ENCODE data around the gene ZNF716.

DNA sequence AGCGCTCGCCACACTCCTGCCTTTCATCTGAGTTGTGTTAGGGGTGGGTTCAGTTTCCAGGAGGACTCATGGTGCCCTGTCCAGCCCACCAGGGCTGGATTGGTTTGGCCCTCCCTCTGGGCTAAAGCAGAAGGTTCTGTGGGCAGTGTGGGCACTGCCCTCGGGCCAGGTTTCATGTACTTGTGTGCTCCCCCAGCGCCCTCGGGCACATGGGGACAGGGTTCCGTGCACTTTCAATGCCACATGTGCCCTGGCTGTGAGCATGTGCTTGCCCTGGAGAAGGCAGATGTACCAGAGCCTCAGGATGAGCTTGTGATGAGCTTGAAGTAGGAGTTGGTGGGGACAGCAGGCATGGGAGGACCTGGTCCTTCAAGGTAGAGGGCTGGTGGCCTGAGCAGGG is 35.6 kb upstream of the ZNF716 start:
- TF ChIP-seq, protein P1, sequence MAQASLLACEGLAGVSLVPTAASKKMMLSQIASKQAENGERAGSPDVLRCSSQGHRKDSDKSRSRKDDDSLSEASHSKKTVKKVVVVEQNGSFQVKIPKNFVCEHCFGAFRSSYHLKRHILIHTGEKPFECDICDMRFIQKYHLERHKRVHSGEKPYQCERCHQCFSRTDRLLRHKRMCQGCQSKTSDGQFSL (CRISPR knock-in tag; IDR thresholded peaks at IDR 0.05) = no peak
- TF ChIP-seq ARID2 (CRISPR knock-in tag; IDR thresholded peaks at IDR 0.05; ENCODE audit: borderline replicate concordance) (no peak), FOSL1 (CRISPR knock-in tag; IDR thresholded peaks at IDR 0.05; ENCODE audit: borderline replicate concordance) (no peak), EZH2 (conservative IDR thresholded peaks at IDR 0.05; ENCODE audit: low read depth, low read length) (no peak), ZNF629 (CRISPR knock-in tag; conservative IDR thresholded peaks at IDR 0.05) (no peak), SMC3 (IDR thresholded peaks at IDR 0.05; ENCODE audit: low read length) (no peak), PAX8 (CRISPR knock-in tag; IDR thresholded peaks at IDR 0.05; ENCODE audit: borderline replicate concordance) (no peak)
- TF ChIP-seq, protein P2, sequence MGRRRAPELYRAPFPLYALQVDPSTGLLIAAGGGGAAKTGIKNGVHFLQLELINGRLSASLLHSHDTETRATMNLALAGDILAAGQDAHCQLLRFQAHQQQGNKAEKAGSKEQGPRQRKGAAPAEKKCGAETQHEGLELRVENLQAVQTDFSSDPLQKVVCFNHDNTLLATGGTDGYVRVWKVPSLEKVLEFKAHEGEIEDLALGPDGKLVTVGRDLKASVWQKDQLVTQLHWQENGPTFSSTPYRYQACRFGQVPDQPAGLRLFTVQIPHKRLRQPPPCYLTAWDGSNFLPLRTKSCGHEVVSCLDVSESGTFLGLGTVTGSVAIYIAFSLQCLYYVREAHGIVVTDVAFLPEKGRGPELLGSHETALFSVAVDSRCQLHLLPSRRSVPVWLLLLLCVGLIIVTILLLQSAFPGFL (CRISPR knock-in tag; IDR thresholded peaks at IDR 0.05) = no peak
- TF ChIP-seq, protein P3, sequence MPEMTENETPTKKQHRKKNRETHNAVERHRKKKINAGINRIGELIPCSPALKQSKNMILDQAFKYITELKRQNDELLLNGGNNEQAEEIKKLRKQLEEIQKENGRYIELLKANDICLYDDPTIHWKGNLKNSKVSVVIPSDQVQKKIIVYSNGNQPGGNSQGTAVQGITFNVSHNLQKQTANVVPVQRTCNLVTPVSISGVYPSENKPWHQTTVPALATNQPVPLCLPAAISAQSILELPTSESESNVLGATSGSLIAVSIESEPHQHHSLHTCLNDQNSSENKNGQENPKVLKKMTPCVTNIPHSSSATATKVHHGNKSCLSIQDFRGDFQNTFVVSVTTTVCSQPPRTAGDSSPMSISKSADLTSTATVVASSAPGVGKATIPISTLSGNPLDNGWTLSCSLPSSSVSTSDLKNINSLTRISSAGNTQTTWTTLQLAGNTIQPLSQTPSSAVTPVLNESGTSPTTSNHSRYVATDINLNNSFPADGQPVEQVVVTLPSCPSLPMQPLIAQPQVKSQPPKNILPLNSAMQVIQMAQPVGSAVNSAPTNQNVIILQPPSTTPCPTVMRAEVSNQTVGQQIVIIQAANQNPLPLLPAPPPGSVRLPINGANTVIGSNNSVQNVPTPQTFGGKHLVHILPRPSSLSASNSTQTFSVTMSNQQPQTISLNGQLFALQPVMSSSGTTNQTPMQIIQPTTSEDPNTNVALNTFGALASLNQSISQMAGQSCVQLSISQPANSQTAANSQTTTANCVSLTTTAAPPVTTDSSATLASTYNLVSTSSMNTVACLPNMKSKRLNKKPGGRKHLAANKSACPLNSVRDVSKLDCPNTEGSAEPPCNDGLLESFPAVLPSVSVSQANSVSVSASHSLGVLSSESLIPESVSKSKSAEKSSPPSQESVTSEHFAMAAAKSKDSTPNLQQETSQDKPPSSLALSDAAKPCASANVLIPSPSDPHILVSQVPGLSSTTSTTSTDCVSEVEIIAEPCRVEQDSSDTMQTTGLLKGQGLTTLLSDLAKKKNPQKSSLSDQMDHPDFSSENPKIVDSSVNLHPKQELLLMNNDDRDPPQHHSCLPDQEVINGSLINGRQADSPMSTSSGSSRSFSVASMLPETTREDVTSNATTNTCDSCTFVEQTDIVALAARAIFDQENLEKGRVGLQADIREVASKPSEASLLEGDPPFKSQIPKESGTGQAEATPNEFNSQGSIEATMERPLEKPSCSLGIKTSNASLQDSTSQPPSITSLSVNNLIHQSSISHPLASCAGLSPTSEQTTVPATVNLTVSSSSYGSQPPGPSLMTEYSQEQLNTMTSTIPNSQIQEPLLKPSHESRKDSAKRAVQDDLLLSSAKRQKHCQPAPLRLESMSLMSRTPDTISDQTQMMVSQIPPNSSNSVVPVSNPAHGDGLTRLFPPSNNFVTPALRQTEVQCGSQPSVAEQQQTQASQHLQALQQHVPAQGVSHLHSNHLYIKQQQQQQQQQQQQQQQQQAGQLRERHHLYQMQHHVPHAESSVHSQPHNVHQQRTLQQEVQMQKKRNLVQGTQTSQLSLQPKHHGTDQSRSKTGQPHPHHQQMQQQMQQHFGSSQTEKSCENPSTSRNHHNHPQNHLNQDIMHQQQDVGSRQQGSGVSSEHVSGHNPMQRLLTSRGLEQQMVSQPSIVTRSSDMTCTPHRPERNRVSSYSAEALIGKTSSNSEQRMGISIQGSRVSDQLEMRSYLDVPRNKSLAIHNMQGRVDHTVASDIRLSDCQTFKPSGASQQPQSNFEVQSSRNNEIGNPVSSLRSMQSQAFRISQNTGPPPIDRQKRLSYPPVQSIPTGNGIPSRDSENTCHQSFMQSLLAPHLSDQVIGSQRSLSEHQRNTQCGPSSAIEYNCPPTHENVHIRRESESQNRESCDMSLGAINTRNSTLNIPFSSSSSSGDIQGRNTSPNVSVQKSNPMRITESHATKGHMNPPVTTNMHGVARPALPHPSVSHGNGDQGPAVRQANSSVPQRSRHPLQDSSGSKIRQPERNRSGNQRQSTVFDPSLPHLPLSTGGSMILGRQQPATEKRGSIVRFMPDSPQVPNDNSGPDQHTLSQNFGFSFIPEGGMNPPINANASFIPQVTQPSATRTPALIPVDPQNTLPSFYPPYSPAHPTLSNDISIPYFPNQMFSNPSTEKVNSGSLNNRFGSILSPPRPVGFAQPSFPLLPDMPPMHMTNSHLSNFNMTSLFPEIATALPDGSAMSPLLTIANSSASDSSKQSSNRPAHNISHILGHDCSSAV (CRISPR knock-in tag; IDR thresholded peaks at IDR 0.05; ENCODE audit: borderline replicate concordance) = no peak
- TF ChIP-seq, protein P4, sequence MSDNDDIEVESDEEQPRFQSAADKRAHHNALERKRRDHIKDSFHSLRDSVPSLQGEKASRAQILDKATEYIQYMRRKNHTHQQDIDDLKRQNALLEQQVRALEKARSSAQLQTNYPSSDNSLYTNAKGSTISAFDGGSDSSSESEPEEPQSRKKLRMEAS (IDR thresholded peaks at IDR 0.05) = no peak
- TF ChIP-seq, protein P5, sequence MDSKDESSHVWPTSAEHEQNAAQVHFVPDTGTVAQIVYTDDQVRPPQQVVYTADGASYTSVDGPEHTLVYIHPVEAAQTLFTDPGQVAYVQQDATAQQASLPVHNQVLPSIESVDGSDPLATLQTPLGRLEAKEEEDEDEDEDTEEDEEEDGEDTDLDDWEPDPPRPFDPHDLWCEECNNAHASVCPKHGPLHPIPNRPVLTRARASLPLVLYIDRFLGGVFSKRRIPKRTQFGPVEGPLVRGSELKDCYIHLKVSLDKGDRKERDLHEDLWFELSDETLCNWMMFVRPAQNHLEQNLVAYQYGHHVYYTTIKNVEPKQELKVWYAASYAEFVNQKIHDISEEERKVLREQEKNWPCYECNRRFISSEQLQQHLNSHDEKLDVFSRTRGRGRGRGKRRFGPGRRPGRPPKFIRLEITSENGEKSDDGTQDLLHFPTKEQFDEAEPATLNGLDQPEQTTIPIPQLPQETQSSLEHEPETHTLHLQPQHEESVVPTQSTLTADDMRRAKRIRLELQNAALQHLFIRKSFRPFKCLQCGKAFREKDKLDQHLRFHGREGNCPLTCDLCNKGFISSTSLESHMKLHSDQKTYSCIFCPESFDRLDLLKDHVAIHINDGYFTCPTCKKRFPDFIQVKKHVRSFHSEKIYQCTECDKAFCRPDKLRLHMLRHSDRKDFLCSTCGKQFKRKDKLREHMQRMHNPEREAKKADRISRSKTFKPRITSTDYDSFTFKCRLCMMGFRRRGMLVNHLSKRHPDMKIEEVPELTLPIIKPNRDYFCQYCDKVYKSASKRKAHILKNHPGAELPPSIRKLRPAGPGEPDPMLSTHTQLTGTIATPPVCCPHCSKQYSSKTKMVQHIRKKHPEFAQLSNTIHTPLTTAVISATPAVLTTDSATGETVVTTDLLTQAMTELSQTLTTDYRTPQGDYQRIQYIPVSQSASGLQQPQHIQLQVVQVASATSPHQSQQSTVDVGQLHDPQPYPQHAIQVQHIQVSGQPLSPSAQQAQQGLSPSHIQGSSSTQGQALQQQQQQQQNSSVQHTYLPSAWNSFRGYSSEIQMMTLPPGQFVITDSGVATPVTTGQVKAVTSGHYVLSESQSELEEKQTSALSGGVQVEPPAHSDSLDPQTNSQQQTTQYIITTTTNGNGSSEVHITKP (CRISPR knock-in tag; IDR thresholded peaks at IDR 0.05; ENCODE audit: low read depth) = no peak
